AG08395 (cell line): ENCODE measurements around the gene ZNF333.

Source experiments
- DNase-seq: peaks from one replicate; pipeline ENCODE4 v3.0.0; 2012; ENCODE audit warnings: mixed read lengths, low spot score

ZNF333 gene

DNA sequence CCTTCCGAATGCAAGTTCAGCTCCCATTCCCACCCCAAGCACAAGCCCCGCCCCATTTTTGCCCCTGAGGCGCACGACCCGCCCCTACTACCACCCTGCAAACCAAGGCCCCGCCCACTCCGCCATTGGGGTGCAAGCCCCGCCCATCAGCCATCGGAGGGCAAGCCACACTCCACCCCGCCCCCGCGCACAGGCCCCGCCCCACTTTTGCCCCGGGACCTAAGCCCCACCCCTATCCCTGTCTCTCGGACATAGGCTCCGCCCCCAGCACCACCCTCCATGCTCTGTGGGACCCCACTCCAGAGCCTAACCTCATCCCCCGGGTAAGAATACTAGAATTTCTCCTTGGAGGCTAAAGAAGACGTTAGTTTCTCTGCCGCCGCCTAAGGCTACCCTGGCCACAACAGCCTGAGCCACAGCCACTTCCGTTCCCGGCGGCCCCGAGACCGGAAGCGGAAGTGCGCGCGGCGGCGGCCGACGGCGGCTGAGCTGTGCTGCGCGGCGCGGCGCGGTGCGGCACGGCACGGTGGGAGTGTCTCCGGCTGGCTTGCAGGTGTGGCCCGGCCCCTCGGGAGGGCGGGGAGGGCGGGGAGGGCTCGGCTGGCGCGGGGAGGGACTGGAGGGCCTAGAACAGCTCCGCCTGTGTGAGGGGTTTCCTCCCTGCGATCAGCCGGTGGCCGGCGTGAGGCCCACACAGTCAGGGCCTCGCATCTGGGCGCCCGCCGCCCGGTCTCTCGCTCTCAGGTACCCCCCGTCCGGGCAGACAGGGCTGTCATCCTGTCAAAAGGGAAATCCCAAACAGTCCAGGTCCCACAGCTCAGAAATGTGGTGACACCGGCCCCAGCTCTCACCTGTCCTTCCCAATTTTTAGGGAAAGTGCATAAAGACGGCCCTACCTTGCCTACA, at the start of gene ZNF333:
TSS of gene ZNF333 (plus strand) at position 451 of the 906 bp plus-strand sequence. CDS start 3,444 bp downstream, outside the sequence.
- DNase-seq = peak; percentile 99

DNA sequence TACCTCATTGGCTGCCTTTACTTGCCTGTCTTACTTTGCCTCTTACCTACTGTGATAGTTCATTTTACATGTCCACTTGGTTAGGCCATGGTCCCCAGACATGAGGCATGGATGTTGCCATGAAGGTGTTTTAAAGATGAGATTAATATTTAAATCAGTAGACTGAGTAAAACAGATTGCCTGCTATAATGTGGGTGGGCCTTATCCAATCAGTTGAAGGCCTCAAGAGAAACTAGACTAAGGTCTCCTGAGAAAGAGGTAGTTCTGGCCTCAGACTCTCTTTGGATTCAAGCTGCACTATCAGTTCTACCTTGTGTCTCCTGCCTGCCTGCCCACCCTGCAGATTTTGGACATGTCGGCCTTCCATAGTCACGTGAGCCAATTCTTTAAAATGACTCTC, 41.3 kb upstream of the ZNF333 start:
- DNase-seq = no peak

DNA sequence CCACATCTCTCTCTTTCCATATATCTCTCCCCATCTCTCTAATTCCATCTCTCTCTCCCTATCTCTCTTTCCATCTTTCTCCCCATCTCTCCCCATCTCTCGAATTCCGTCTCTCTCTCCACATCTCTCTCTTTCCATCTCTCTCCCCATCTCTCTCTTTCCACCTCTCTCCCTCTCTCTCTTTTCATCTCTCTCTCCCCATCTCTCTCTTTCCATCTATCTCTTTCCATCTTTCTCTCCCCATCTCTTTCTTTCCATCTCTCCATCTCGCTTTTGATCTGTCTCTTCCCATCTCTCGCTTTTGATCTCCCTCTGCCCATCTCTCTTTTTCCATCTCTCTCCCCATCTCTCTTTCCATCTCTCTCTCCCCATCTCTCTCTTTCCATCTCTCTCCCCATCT, 40.8 kb upstream of the ZNF333 start:
- DNase-seq = no peak

DNA sequence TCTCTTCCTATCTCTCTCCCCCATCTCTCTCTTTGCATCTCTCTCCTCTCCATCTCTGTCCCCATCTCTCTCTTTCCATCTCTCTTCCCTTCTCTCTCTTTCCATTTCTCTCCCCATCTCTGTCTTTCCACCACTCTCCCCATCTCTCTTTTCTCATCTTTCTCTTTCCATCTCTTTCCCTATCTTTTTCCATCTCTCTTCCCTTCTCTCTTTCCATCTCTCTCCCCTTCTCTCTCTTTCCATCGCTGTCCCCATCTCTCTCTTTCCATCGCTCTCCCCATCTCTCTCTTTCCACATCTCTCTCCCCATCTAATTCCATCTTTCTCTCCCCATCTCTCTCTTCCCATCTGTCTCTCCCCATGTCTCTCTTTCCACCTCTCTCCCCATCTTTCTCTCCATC, 39.7 kb upstream of the ZNF333 start:
- DNase-seq = no peak

DNA sequence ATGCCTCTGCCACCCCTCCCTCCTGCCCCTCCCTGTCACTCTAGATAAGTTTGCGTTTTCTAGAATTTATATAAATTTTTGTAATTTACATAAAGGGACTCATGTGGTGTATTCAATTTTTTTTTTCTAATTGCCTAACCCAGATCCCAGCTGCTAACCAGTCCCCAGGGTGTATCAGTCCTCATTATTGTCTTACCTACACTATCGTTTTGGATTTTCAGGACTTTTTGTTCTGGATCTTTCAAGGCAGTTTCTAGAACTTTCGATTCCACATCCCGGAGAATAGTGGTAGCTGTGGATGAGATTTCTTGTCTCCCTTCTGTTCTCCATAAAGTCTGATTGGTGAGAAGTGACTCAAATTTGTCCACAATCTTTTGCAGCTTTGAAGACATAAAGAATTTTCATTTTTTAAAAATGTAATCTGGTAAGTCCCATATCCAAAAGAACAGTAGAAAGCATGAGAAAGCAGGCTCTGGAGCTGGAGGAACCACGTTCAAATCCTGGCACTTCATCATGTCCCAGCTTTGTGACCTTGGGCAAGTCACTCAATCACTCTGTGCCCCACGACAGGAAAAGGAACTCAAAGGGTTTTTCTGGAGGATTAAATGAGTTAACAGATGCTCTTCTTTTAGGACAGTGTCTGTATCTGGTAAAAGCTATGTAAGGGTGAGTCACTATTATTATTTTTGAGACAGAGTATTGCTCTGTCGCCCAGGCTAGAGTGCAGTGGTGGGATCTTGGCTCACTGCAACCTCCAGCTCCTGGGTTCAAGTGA, 34.9 kb upstream of the ZNF333 start:
- no peak for DNase-seq

DNA sequence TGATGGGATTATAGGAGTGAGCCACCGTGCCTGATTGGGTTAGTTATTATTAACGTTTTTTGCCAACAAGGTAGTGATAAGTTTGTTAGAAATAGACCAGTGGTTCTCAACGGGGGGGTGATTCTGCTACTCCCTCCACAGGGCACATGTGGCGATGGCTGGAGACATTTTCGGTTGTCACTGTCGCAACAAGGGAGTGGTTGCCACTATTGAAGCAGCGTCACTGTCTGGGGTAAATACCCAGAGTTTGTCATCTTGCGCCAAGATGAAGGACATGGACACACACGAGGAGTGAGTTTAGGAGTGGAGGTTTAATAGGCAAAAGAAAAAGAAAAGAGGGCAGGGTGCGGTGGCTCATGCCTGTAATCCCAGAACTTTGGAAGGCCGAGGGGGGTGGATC, 34.1 kb upstream of the ZNF333 start:
- no peak for DNase-seq

DNA sequence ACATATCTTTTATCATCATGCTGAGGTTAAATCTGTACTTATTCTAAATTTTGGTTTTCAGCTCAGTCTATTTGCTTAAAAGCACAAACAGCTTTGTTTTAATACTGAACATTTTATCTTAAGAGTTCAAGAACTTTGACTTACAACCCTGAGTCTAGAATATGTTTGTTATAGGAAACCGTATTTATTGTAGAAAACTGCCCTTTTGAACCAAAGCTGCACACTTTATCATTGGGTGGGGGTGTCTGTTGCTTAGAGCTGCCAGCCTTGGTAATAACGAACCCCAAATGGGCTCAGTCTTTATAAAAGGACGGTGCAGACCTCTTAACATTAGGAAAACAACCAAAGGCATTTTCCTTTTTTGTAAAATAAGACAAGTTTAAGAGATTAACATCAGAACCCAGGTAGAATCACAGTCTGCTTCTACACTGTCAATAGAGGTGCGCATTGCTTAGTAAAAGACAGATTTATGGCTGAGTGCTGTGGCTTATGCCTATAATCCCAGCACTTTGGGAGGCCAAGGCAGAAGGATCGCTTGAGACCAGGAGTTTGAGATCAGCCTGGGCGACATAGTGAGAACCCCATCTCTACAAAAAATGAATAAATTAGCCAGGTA, 29.9 kb upstream of the ZNF333 start:
- DNase-seq = no peak

DNA sequence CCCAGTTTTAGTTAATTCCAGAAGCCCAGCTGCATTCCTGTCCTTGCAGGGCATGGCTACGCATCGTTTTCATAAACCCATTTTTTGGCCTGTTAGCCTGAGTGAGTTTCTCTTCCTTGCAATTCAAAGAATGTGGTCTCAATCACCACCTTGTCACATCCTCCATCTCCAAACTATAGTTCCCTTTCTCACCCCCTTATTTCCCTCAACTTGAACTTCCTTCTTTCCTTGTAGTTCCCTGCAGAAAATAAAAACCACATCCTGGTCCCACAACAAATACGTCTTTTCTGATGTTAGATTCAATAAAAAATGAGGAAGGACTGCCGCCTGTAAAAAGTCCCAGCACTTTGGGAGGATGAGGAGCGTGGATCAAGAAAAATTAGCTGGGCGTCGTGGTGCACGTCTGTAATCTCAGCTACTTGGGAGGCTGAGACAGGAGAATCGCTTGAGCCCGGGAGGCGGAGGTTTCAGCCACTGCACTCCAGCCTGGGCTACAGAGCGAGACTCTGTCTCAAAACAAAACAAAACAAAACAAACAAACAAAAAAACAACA, 28.4 kb upstream of the ZNF333 start:
- DNase-seq = no peak

DNA sequence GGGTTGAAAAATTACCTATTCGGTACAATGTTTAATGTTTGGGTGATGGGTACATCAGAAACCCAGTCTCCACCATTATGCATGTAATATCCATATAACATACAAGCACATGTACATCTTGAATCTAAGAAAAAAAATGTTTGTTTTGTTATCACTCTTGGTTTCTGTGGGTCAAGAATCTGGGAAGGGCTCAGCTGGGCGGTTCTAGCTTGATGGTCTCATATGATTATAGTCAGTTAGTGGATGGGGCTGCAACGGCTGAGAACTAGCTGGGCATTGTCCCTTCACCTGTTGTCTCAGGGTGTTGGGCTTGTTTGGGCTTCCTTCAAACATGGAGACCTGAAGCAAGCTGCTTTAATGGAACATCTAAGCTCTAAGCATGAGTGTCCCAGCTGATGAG, 19.9 kb upstream of the ZNF333 start:
- no peak for DNase-seq

DNA sequence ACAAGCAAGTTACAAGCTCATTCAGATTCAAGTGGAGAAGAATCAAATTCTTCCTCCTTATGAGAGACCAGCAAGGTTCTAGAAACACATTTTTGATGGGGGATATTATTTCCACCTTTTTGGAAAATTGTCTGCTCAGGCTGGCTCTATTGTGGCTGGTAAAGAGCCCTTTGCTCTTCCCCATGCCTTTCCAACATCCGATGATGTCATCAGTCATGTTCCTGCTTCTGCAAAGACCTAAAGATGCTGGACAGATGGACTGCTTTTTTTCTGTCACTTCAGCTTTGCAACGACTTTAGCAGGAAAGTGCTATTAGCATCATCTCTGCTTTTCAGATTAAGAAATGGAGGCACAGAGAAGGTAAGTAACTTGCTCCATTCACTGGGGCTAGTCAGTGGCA, 19.4 kb upstream of the ZNF333 start:
- DNase-seq = no peak

DNA sequence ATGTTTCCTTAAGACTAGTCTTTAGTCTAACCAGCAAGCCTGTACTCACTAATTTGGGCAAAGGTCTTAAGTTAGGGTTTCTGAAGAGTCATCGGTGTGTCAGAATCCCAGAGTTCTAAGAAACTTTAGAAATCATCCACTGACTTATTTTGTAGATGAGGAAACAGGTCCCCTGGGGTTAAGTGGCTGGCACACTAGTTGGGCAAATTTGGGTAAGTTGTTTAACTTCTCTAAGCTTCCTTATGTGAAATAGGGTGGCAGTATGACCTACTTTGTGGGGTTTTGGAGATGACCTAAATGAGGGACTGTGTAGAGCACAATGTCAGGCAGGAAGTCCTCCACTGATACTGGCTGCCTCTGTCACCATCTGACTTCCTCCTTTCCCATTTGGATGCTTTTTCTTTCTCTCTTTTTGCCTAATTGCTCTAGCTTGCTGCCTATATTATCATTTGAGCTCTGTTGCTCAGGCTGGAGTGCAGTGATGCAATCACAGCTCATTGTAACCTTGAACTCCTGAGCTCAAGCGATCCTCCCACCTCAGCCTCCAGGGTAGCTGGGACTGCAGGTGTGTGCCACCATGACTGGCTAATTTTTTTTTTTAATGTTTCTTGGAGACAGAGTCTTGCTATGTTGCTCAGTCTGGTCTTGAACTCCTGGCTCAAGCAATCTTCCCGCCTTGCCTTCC, 17.5 kb upstream of the ZNF333 start:
- DNase-seq = no peak

DNA sequence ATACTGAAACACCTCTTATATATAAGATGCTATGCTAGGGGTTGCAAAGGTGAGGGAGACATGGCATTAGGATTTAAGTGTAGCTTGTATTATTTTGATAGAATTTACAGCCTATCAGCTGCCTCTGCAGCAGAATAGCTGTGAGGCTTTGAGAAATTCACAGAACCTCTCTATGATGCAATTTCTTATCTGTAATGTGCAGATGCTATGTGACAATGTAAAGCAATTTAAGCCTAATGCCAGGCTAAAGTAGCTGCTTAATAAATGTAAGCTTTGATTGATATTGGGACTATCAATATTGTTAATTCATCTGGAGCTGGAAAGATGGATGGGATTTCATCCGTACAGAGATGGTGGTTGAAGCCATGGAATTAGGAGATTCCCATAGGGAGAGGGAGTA, 16.8 kb upstream of the ZNF333 start:
- DNase-seq = no peak

DNA sequence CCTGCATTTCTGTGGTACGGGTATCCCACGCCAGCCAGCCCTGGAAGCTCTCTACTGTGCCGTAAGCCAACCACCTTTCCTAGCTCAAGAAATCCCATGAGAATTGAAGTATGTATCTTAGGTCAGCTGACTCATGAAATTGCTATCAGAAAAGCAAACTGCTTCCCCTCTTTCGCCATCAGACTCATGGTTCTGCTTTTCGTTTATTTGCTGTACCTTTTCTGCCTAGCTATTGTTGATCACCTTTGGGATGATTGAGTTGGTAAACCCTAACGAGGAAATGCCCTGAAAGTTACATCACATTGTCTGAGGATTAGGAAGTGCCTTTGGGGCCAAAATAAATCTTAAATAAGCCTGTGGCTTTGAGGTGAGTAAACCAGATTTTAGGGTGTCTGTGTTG, 15.1 kb upstream of the ZNF333 start, which contains the start of gene ADGRE3:
TSS of gene ADGRE3 (minus strand) at position 81 of the 400 bp plus-strand sequence. CDS start at position 7, 74 bp downstream.
- no peak for DNase-seq

DNA sequence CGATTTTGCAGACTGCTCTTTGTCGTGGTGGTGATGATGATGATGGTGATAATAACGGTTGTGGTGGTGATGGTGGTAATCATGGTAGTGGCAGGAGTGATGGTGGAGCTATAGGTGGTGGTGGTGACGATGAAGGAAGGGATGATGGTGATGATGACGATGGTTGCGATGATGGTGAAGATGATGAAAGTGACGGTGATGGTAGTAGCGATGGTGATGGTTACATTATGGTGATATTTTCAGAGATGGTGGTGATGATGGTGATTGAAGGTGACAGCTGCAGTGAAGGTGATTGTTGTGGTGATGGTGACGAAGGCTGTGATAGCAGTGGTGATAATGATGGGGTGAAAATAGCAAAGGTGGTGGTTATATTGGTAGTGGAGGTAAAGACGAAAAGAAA, 13.1 kb upstream of the ZNF333 start:
- DNase-seq = no peak

DNA sequence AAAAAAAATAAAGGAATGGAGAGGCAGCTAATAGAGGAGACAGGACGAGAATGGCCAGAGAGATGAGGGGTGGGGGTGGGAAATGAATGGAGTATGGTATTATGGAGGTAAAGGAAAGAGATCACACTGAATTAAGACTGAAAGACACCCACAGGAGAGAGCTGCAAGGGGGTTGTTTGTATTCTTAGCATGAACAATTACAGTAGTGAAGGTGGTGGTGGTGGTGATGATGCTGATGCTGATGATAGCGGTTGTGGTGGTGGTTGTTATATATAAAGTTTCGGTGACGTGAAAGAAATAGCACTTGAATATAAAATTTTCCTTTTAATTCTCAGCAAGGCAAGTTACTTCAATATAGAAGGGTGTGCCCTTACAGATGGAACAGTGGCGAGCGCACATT, 12.4 kb upstream of the ZNF333 start:
- no peak for DNase-seq

DNA sequence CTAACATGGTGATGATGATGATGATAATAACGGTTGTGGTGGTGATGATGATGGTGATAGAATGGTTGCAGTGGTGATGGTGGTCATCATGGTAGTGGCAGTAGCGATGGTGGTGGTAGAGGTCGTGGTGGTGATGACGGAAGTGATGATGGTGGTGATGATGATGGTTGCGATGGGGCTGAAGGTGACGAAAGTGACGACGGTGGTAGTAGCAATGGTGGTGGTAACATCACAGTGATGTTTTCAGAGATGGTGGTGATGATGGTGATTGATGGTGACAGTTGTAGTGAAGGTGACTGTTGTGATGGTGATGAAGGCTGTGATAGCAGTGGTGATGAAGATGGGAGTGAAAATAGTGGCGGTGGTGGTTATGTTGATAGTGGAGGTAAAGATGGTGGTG, 11.6 kb upstream of the ZNF333 start:
- DNase-seq = no peak

DNA sequence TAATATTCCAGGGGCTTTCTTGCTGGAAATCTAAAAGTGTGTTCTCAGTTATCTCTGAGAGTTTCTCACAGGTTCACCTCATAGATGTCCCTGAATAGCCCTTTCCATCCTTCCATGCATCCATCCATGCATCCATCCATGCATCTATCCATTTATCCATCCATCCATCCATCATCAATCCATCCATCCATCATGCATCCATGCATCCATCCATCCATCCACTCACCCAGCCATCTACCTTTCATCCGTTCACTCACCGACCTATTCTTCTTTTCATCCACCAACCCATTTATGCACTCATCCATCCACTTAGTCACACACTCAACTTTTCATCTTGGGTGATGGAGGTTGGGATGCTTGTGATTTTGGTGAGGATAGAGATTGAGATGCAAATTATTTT, 7.8 kb upstream of the ZNF333 start:
- no peak for DNase-seq

DNA sequence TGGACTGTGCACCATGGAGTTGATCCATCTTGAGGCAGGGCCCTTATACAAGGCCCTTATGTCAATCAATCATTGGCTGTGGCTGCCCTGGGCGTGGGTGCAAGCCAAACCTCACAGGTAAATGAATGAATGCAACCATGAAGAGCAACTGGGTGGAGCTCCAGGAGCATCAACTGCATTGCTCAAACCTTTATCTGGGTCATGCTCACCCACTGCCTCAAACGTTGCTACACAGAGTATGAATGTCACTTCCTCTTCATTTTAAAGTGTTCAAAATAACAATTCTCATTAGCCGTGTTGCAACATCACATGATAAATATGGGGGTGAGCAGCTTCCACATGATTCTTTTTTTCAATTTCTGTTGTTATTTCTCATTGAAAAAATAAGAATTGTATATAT, 6.4 kb upstream of the ZNF333 start:
- no peak for DNase-seq

DNA sequence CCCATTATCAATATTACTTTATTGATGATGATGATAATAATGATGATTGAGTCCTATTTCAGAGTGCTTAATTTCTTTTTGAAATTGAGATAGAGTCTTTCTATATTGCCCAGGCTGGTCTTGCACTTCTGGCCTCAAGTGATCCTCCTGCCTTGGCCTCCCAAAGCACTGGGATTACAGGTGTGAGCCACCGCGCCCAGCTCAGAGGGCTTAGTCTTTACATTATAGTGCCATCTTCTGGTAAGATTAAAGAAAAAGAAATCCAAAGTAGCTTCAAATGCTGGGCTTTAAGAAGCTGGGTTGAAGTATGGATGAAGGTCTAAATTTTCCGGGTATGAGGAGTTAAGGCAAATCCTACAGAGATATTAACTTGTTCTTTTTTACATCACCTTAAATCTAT, 3.4 kb upstream of the ZNF333 start:
- no peak for DNase-seq

DNA sequence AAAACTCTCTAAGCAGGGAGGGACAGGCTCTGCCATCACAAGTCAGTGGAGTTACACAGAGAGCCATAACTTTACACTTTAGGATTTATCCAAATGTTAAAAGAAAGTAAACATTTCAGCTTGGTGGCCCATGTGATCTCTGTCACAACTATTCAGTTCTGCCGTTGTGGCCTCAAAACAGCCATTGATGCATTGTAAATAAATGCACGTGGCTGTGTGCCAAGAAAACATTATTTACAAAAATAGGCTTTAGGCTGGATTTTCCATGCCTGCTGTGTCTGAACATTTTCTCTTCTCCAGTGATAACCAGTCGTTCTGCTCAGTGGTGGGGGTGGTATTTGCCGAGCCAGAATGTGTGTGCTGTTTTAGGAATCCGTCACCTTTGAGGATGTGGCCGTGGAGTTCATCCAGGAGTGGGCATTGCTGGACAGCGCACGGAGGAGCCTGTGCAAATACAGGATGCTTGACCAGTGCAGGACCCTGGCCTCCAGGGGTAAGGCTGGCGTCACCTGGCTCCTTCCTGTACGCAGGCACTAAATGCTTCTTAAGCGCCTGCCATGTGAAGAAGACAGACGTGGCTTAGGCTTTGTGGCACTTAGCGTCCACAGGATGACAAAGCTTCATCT, 4.9 kb downstream of the ZNF333 start:
- no peak for DNase-seq

DNA sequence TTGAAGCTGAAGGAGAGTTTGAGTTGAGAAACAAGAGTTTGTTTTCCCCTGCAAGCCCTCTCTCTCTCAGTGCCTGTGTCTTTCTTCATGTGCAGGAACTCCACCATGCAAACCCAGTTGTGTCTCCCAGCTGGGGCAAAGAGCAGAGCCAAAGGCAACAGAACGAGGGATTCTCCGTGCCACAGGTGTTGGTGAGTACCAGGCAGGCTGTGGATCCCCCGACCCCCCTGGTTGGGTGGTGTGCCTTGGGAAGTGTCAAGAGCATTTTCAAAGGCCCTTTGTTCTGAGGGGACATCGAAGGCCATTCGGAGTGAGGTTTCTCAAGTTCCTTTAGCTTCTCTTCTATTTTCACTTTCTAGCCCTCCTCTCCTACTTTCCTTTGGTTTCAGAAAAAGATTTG, 5.6 kb downstream of the ZNF333 start:
- DNase-seq = no peak
